SK-N-SH treated with all-trans-retinoic acid at 6 μM for 48 hours (cell line): ENCODE measurements around the gene TTYH2.

Experiments
- BACH2 ChIP-seq: fragments of 250-450 bp; sonication (Bioruptor Pico); IDR thresholded peaks from 2 replicates; pipeline ENCODE4 v1.9.0; 2021; ENCODE audit warnings: mild to moderate bottlenecking, borderline replicate concordance
- CSDC2 ChIP-seq: fragments of 250-450 bp; sonication (Bioruptor Pico); IDR thresholded peaks from 2 replicates; pipeline ENCODE4 v1.5.0; 2020; ENCODE audit warnings: mild to moderate bottlenecking, moderate library complexity
- RARB ChIP-seq: fragments of 250-450 bp; sonication (Bioruptor Pico); IDR thresholded peaks from 2 replicates; pipeline ENCODE4 v1.8.0; 2021; ENCODE audit warnings: mild to moderate bottlenecking, moderate library complexity
- TCF4 ChIP-seq: fragments of 250-450 bp; sonication (Bioruptor Pico); IDR thresholded peaks from 2 replicates; pipeline ENCODE4 v1.8.0; 2021; ENCODE audit warnings: mild to moderate bottlenecking, moderate library complexity, borderline replicate concordance
- TF ChIP-seq, protein P1 (sequence below): fragments of 250-450 bp; sonication (Bioruptor Pico); IDR thresholded peaks from 2 replicates; pipeline ENCODE4 v1.8.0; 2020; ENCODE audit warnings: mild to moderate bottlenecking, moderate library complexity, borderline replicate concordance

DNA sequence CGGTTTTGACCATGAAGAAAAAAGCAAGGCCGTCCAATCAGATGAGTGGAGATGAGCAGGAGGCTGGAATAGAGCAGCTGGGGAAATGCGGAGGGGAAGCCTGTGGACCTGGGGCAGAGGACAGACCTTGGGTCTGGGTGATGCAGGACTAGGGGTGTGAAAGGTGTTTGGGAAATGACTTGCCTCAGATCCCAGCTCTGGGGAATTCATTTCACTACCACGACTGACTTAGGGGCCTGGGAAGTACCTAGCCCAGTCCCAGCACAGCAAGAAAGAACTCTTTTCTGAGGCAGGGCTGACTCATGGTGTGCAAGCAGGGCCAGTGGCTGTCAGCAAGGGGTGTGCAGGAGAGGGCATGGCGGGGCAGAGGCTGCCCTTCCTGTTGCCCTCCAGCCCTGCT lies 75.4 kb downstream of the TTYH2 start:
- TF ChIP-seq BACH2 = no peak
- TF ChIP-seq CSDC2 (CRISPR knock-in tag) = no peak
- TF ChIP-seq, protein P1, sequence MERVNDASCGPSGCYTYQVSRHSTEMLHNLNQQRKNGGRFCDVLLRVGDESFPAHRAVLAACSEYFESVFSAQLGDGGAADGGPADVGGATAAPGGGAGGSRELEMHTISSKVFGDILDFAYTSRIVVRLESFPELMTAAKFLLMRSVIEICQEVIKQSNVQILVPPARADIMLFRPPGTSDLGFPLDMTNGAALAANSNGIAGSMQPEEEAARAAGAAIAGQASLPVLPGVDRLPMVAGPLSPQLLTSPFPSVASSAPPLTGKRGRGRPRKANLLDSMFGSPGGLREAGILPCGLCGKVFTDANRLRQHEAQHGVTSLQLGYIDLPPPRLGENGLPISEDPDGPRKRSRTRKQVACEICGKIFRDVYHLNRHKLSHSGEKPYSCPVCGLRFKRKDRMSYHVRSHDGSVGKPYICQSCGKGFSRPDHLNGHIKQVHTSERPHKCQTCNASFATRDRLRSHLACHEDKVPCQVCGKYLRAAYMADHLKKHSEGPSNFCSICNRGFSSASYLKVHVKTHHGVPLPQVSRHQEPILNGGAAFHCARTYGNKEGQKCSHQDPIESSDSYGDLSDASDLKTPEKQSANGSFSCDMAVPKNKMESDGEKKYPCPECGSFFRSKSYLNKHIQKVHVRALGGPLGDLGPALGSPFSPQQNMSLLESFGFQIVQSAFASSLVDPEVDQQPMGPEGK (CRISPR knock-in tag) = no peak
- no peak for TF ChIP-seq RARB (CRISPR knock-in tag)
- no peak for TF ChIP-seq TCF4 (CRISPR knock-in tag)
